GM21390 (cell line): ENCODE data around the gene LEF1.

Source experiments
- ATAC-seq: cut with Tn5 transposase; IDR thresholded peaks from one replicate; pipeline ENCODE4 v1.9.1; 2021; ENCODE audit not compliant: unreplicated experiment

LEF1 gene

GRCh38 chr4:108180513-108180912 is 11.8 kb upstream of the LEF1 start:
- ATAC-seq = no peak

GRCh38 chr4:108175966-108176365 is 7.2 kb upstream of the LEF1 start:
- no peak for ATAC-seq

GRCh38 chr4:108174856-108175255 is 6.1 kb upstream of the LEF1 start:
- ATAC-seq = no peak

- no peak for ATAC-seq
Observed at GRCh38 chr4:108173599-108174057, 4.9 kb upstream of the LEF1 start.

GRCh38 chr4:108172753-108173598 is 4.2 kb upstream of the LEF1 start:
- peak; percentile 51 for ATAC-seq

- peak; percentile 26 for ATAC-seq
Observed at GRCh38 chr4:108172231-108172752, 3.6 kb upstream of the LEF1 start.

GRCh38 chr4:108171339-108172230 is 2.9 kb upstream of the LEF1 start:
- no peak for ATAC-seq

GRCh38 chr4:108170631-108171338 is 2.1 kb upstream of the LEF1 start:
- no peak for ATAC-seq

GRCh38 chr4:108169664-108170063 is 932 bp upstream of the LEF1 start:
- ATAC-seq = no peak

GRCh38 chr4:108168160-108168670 is 517 bp downstream of the LEF1 start:
- peak; percentile 0 for ATAC-seq

- ATAC-seq = no peak
Observed at GRCh38 chr4:108166441-108167315, 2.1 kb downstream of the LEF1 start.

GRCh38 chr4:108166038-108166437 is 2.7 kb downstream of the LEF1 start:
- no peak for ATAC-seq

- ATAC-seq = no peak
Observed at GRCh38 chr4:108165586-108165985, 3.1 kb downstream of the LEF1 start.

GRCh38 chr4:108163351-108163750 is 5.4 kb downstream of the LEF1 start:
- no peak for ATAC-seq

- no peak for ATAC-seq
Observed at GRCh38 chr4:108160741-108161352, 7.9 kb downstream of the LEF1 start.

GRCh38 chr4:108159845-108160244 is 8.9 kb downstream of the LEF1 start:
- no peak for ATAC-seq

- ATAC-seq = no peak
Observed at GRCh38 chr4:108157655-108158054, 11.1 kb downstream of the LEF1 start.

- ATAC-seq = no peak
Observed at GRCh38 chr4:108156391-108156790, 12.3 kb downstream of the LEF1 start.

GRCh38 chr4:108155373-108155772 is 13.4 kb downstream of the LEF1 start:
- ATAC-seq = no peak
